HG03097 (cell line): ENCODE measurements around the gene TMCO4.

Source experiments
- ATAC-seq: cut with Tn5 transposase; IDR thresholded peaks from one replicate; pipeline ENCODE4 v1.9.1; 2021; ENCODE audit not compliant: unreplicated experiment, low FRiP score

The TMCO4 gene

GRCh38 chr1:19665186-19665495 lies 134.6 kb downstream of the TMCO4 start:
- no peak for ATAC-seq

- no peak for ATAC-seq
Observed at GRCh38 chr1:19664453-19665185, 135.1 kb downstream of the TMCO4 start, which contains the start of gene HTR6. Gene HTR6, plus strand, starts transcription at chr1:19664875. Its CDS starts 879 bp downstream, at chr1:19665754.

- no peak for ATAC-seq
Observed at GRCh38 chr1:19662313-19662712, 137.4 kb downstream of the TMCO4 start.

- no peak for ATAC-seq
Observed at GRCh38 chr1:19661721-19662228, 137.9 kb downstream of the TMCO4 start.

- no peak for ATAC-seq
Observed at GRCh38 chr1:19658186-19658585, 141.5 kb downstream of the TMCO4 start.

GRCh38 chr1:19657511-19657910 lies 142.2 kb downstream of the TMCO4 start:
- no peak for ATAC-seq

GRCh38 chr1:19656780-19657466 lies 142.8 kb downstream of the TMCO4 start:
- no peak for ATAC-seq

GRCh38 chr1:19656134-19656779 lies 143.5 kb downstream of the TMCO4 start:
- no peak for ATAC-seq

- no peak for ATAC-seq
Observed at GRCh38 chr1:19655718-19656080, 144.0 kb downstream of the TMCO4 start.

GRCh38 chr1:19654886-19655717 lies 144.6 kb downstream of the TMCO4 start:
- ATAC-seq: no peak

- ATAC-seq: no peak
Observed at GRCh38 chr1:19654386-19654785, 145.3 kb downstream of the TMCO4 start.

GRCh38 chr1:19651141-19651737 lies 148.5 kb downstream of the TMCO4 start:
- ATAC-seq: no peak

GRCh38 chr1:19650416-19651140 lies 149.1 kb downstream of the TMCO4 start:
- ATAC-seq: no peak

GRCh38 chr1:19648689-19649088 lies 151.0 kb downstream of the TMCO4 start:
- ATAC-seq: no peak

GRCh38 chr1:19648239-19648638 lies 151.5 kb downstream of the TMCO4 start:
- no peak for ATAC-seq

GRCh38 chr1:19647643-19648042 lies 152.1 kb downstream of the TMCO4 start:
- ATAC-seq: no peak

GRCh38 chr1:19646377-19647319 lies 153.1 kb downstream of the TMCO4 start:
- no peak for ATAC-seq

- no peak for ATAC-seq
Observed at GRCh38 chr1:19645411-19646251, 154.1 kb downstream of the TMCO4 start.
